MCF 10A (cell line): ENCODE measurements around the gene GALNT7. TPM values are rescaled to one million over a fixed set of nuclear protein-coding genes. Genes with fewer than 3 reads are reported as not detected.

Experiments
- BruUV-seq: library from RNA; stranded (reverse); fragments of 400-500 nt; replicated peaks from 2 replicates; lab custom pipeline; 2021; lab: Mats Ljungman, UMichigan
- CTCF ChIA-PET: fragments of 300-600 bp; sonication (Branson Sonifier 250); formaldehyde crosslinking; extraction: SDS; loops from one replicate; lab custom pipeline; 2021; ENCODE audit warnings: antibody characterized with exemption, inconsistent platforms; lab: Yijun Ruan, JAX
- POLR2A ChIA-PET: fragments of 300-600, 350-650 bp; sonication (Branson Sonifier 250); formaldehyde crosslinking; extraction: SDS; loops from one replicate; lab custom pipeline; 2020; ENCODE audit warnings: antibody characterized with exemption, inconsistent platforms; lab: Yijun Ruan, JAX
- DNase-seq: peaks from one replicate; pipeline ENCODE4 v3.0.0-alpha.2; 2018; ENCODE audit not compliant: unreplicated experiment
- H3K27ac Mint-ChIP-seq: one replicate; pipeline ENCODE4 v1.8.0; 2022; ENCODE audit warnings: mild to moderate bottlenecking, low read depth, mixed read lengths; ENCODE audit not compliant: unreplicated experiment
- H3K27me3 Mint-ChIP-seq: one replicate; pipeline ENCODE4 v1.8.0; 2022; ENCODE audit warnings: mixed read lengths; ENCODE audit not compliant: insufficient read depth, unreplicated experiment
- H3K36me3 Mint-ChIP-seq: one replicate; pipeline ENCODE4 v1.8.0; 2022; ENCODE audit warnings: mild to moderate bottlenecking, moderate library complexity, mixed read lengths; ENCODE audit not compliant: insufficient read depth, unreplicated experiment
- H3K4me1 Mint-ChIP-seq: one replicate; pipeline ENCODE4 v1.8.0; 2022; ENCODE audit warnings: mixed read lengths; ENCODE audit not compliant: insufficient read depth, unreplicated experiment
- H3K4me3 Mint-ChIP-seq: one replicate; pipeline ENCODE4 v1.8.0; 2022; ENCODE audit warnings: mild to moderate bottlenecking, moderate library complexity, mixed read lengths; ENCODE audit not compliant: unreplicated experiment
- H3K9me3 Mint-ChIP-seq: one replicate; pipeline ENCODE4 v1.8.0; 2022; ENCODE audit warnings: mixed read lengths; ENCODE audit not compliant: unreplicated experiment
- CTCF ChIP-seq: fragments of 200-600 bp; IDR thresholded peaks from one replicate; pipeline ENCODE4 v1.8.0; 2022; ENCODE audit warnings: antibody characterized with exemption, mild to moderate bottlenecking; ENCODE audit not compliant: unreplicated experiment
- intact Hi-C: fragments of 100-400 bp; cut with micrococcal nuclease; formaldehyde crosslinking; loops from 2 replicates; pipeline ENCODE4 v1.14.1; 2022
- total RNA-seq: library from RNA; stranded (reverse); gene quantifications from 2 replicates; pipeline ENCODE4 v1.2.3, GENCODE V29; 2022

The GALNT7 gene
- total RNA-seq, 1 experiment from 2014 or later: 13.7 TPM

- no peaks in the 10 kb centered on the region for H3K36me3 Mint-ChIP-seq
- H3K4me3 Mint-ChIP-seq: no peak overlapping the region
- intact Hi-C loops: no loop called here
- no peak overlapping the region for H3K27ac Mint-ChIP-seq
- POLR2A ChIA-PET: no interaction called here
- H3K27me3 Mint-ChIP-seq: no peaks in the 10 kb centered on the region
- BruUV-seq: no TSS peak
- DNase-seq: no peak
- H3K9me3 Mint-ChIP-seq: peaks cover 6% of the 10 kb centered on the region
- CTCF ChIA-PET: no interaction called here
- TF ChIP-seq CTCF: no peak
- no peaks in the 10 kb centered on the region for H3K4me1 Mint-ChIP-seq
Measured at GRCh38 chr4:173199553-173199952, 30.9 kb downstream of the GALNT7 start.

GRCh38 chr4:173200103-173200884 is 31.7 kb downstream of the GALNT7 start:
- POLR2A ChIA-PET: no interaction called here
- H3K27ac Mint-ChIP-seq: no peak overlapping the region
- CTCF ChIA-PET: no interaction called here
- intact Hi-C loops: no loop called here
- no peaks in the 10 kb centered on the region for H3K4me1 Mint-ChIP-seq
- H3K36me3 Mint-ChIP-seq: no peaks in the 10 kb centered on the region
- BruUV-seq: no TSS peak
- DNase-seq: no peak
- no peaks in the 10 kb centered on the region for H3K27me3 Mint-ChIP-seq
- H3K4me3 Mint-ChIP-seq: no peak overlapping the region
- peaks cover 6% of the 10 kb centered on the region for H3K9me3 Mint-ChIP-seq
- no peak for TF ChIP-seq CTCF

GRCh38 chr4:173202395-173202794 is 33.8 kb downstream of the GALNT7 start:
- Mint-ChIP-seq H3K9me3 (peaks cover 6% of the 10 kb centered on the region), H3K27ac (no peak overlapping the region), H3K4me3 (no peak overlapping the region), H3K27me3 (no peaks in the 10 kb centered on the region), H3K36me3 (no peaks in the 10 kb centered on the region), H3K4me1 (no peaks in the 10 kb centered on the region)
- no peak for TF ChIP-seq CTCF
- ChIA-PET POLR2A (interaction anchor here (0.7 to 1.0 kb wide), 2 partner anchors 9 to 179 kb away, joined by 3 read pairs; no protein-coding TSS in a partner anchor), CTCF (interaction anchor here (0.5 to 1.2 kb wide), 3 partner anchors 9 to 32 kb away, joined by 3 read pairs; no protein-coding TSS in a partner anchor)
- intact Hi-C loops: no loop called here
- no TSS peak for BruUV-seq
- DNase-seq: no peak

- no peak for DNase-seq
- ChIA-PET CTCF (interaction anchor here (0.6 to 1.0 kb wide), 4 partner anchors 12 to 181 kb away, joined by 3 read pairs; no protein-coding TSS in a partner anchor), POLR2A (interaction anchor here (0.5 kb wide), 1 partner anchor 32 kb away, joined by 3 read pairs; no protein-coding TSS in a partner anchor)
- intact Hi-C loops: no loop called here
- Mint-ChIP-seq H3K36me3 (no peaks in the 10 kb centered on the region), H3K27me3 (no peaks in the 10 kb centered on the region), H3K27ac (no peak overlapping the region), H3K4me3 (no peak overlapping the region), H3K4me1 (peaks cover 12% of the 10 kb centered on the region), H3K9me3 (peaks cover 6% of the 10 kb centered on the region)
- no peak for TF ChIP-seq CTCF
- BruUV-seq: no TSS peak
Measured at GRCh38 chr4:173205656-173206055, 37.0 kb downstream of the GALNT7 start.
